ENCODE measurements around the gene GALNT18. TPM values are rescaled to one million over a fixed set of nuclear protein-coding genes. Genes with fewer than 3 reads are reported as not detected.

The GALNT18 gene
- total RNA-seq, 1 donor from 2014 or later, result 11.7 TPM

- H3K9me3 Mint-ChIP-seq, result peaks cover 5% of the 10 kb centered on the region
- H3K4me3 Mint-ChIP-seq, result peak overlapping the region; percentile 1
- peaks cover 25% of the 10 kb centered on the region for H3K27me3 Mint-ChIP-seq
- no peak for DNase-seq (ENCODE audit: extremely low spot score, unreplicated experiment)
- no peak for TF ChIP-seq CTCF (conservative IDR thresholded peaks at IDR 0.05)
- no peak overlapping the region for H3K27ac Mint-ChIP-seq
- H3K36me3 Mint-ChIP-seq, result no peaks in the 10 kb centered on the region
- peaks cover 23% of the 10 kb centered on the region for H3K4me1 Mint-ChIP-seq (ENCODE audit: unreplicated experiment)
Measured at GRCh38 chr11:11608783-11609232, 13.0 kb downstream of the GALNT18 start.

GRCh38 chr11:11607772-11608171 is 14.0 kb downstream of the GALNT18 start:
- no peak for DNase-seq (ENCODE audit: extremely low spot score, unreplicated experiment)
- Mint-ChIP-seq H3K27ac (no peak overlapping the region), H3K4me1 (ENCODE audit: unreplicated experiment) (peaks cover 23% of the 10 kb centered on the region), H3K27me3 (peaks cover 21% of the 10 kb centered on the region), H3K9me3 (peaks cover 5% of the 10 kb centered on the region), H3K4me3 (no peak overlapping the region), H3K36me3 (no peaks in the 10 kb centered on the region)
- TF ChIP-seq CTCF (conservative IDR thresholded peaks at IDR 0.05), result no peak

DNA sequence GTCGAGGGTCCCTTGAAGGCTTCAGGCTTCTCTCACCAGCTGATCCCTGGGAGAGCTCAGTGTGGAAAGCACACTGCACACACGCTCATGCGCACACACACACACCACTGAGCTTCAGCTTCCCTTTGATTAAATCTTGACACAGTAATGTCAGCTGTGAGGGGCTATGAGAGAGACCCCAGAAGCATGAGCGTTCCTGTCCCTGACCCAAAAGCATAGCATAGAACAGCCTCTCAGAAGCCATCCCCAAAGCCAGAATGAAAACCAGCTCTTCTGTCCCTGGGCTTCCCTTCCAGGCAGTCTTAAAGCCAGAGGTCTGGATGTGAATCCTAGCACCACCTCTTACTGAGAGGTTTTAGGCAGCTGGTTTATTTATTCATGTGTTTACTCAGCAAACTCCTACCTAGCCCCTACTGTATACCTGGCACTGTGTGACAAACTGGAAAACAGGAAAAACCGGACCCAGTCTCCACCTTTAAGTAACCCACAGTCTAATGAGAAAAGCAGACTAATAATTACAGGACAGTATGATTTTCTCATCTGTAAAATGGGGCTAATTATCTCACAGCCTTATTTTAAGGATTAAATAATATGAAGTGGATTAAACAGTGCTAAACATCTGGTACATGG is 15.9 kb downstream of the GALNT18 start:
- H3K27ac Mint-ChIP-seq, result no peak overlapping the region
- no peaks in the 10 kb centered on the region for H3K36me3 Mint-ChIP-seq
- no peak for DNase-seq (ENCODE audit: extremely low spot score, unreplicated experiment)
- peaks cover 5% of the 10 kb centered on the region for H3K9me3 Mint-ChIP-seq
- no peak for TF ChIP-seq CTCF (conservative IDR thresholded peaks at IDR 0.05)
- no peak overlapping the region for H3K4me3 Mint-ChIP-seq
- H3K27me3 Mint-ChIP-seq, result peaks cover 14% of the 10 kb centered on the region
- H3K4me1 Mint-ChIP-seq (ENCODE audit: unreplicated experiment), result peaks cover 19% of the 10 kb centered on the region

GRCh38 chr11:11605181-11605580 is 16.6 kb downstream of the GALNT18 start:
- Mint-ChIP-seq H3K9me3 (peaks cover 5% of the 10 kb centered on the region), H3K27me3 (peaks cover 14% of the 10 kb centered on the region), H3K36me3 (no peaks in the 10 kb centered on the region), H3K4me1 (ENCODE audit: unreplicated experiment) (peaks cover 14% of the 10 kb centered on the region), H3K27ac (peak overlapping the region; percentile 22), H3K4me3 (no peak overlapping the region)
- no peak for TF ChIP-seq CTCF (conservative IDR thresholded peaks at IDR 0.05)
- DNase-seq (ENCODE audit: extremely low spot score, unreplicated experiment), result no peak

GRCh38 chr11:11604370-11604990 is 17.3 kb downstream of the GALNT18 start:
- no peaks in the 10 kb centered on the region for H3K36me3 Mint-ChIP-seq
- H3K27me3 Mint-ChIP-seq, result peaks cover 14% of the 10 kb centered on the region
- TF ChIP-seq CTCF (conservative IDR thresholded peaks at IDR 0.05), result no peak
- no peak for DNase-seq (ENCODE audit: extremely low spot score, unreplicated experiment)
- H3K9me3 Mint-ChIP-seq, result peaks cover 5% of the 10 kb centered on the region
- H3K4me1 Mint-ChIP-seq (ENCODE audit: unreplicated experiment), result peaks cover 14% of the 10 kb centered on the region
- H3K4me3 Mint-ChIP-seq, result no peak overlapping the region
- peak overlapping the region; percentile 22 for H3K27ac Mint-ChIP-seq

All from type B pancreatic cell (in vitro differentiated cells).